Measurements from ENCODE around the gene BICRAL. TPM values are rescaled to one million over a fixed set of nuclear protein-coding genes. Genes with fewer than 3 reads are reported as not detected.
A peak's percentile ranks its signal among the peaks of the same experiment; 100 is the strongest.
"Not testable (repeated sequence)": the region's sequence is repeated elsewhere in the genome, so short reads cannot be mapped to it uniquely, and the experiment has no call there.

BICRAL gene
- total RNA-seq, 3 donors from 2014 or later = 16.7 to 25.2 (median 16.8) TPM

GRCh38 chr6:42774201-42774600, 7.7 kb upstream of the BICRAL start:
- no peak overlapping the region for H3K4me3 ChIP-seq
- H3K9me3 ChIP-seq = no peaks in the 10 kb centered on the region
- TF ChIP-seq POLR2A (IDR thresholded peaks at IDR 0.05) (no peak), POLR2AphosphoS5 (IDR thresholded peaks at IDR 0.05) (no peak), CTCF (IDR thresholded peaks at IDR 0.05) (no peak)
- intact Hi-C loops (cut with DNase I; ENCODE audit: low total_unique reads) = no loop called here
- no peak for DNase-seq (ENCODE audit: low spot score in 2 of 2)
- no peaks in the 10 kb centered on the region for H3K36me3 ChIP-seq
- H3K4me1 ChIP-seq = no peaks in the 10 kb centered on the region
- H3K27ac ChIP-seq = peak overlapping the region; percentile 23 to 59
- no peaks in the 10 kb centered on the region for H3K27me3 ChIP-seq

GRCh38 chr6:42774821-42775487, 6.9 kb upstream of the BICRAL start:
- H3K36me3 ChIP-seq; DNase-seq (ENCODE audit: low spot score in 2 of 2); H3K9me3 ChIP-seq; H3K27me3 ChIP-seq; intact Hi-C loops (cut with DNase I; ENCODE audit: low total_unique reads); H3K4me1 ChIP-seq: not testable (repeated sequence)
- Histone ChIP-seq H3K4me3 (peak overlapping the region in 1 of 3 donors; percentile 5), H3K27ac (peak overlapping the region; percentile 41 to 59)

- no peak for TF ChIP-seq POLR2AphosphoS5 (IDR thresholded peaks at IDR 0.05)
- no peak for TF ChIP-seq CTCF (IDR thresholded peaks at IDR 0.05)
- no peak for TF ChIP-seq POLR2A (IDR thresholded peaks at IDR 0.05)
- Histone ChIP-seq H3K27me3 (no peaks in the 10 kb centered on the region), H3K4me1 (no peaks in the 10 kb centered on the region), H3K27ac (no peak overlapping the region), H3K4me3 (no peak overlapping the region), H3K9me3 (no peaks in the 10 kb centered on the region), H3K36me3 (no peaks in the 10 kb centered on the region)
- intact Hi-C loops (cut with DNase I; ENCODE audit: low total_unique reads) = no loop called here
- DNase-seq (ENCODE audit: low spot score in 2 of 2) = no peak
These were observed 4.6 kb upstream of the BICRAL start for GRCh38 chr6:42777126-42777822.

GRCh38 chr6:42778122-42778521, 3.7 kb upstream of the BICRAL start:
- no peaks in the 10 kb centered on the region for H3K4me1 ChIP-seq

GRCh38 chr6:42779521-42779920, 2.3 kb upstream of the BICRAL start:
- H3K36me3 ChIP-seq = no peaks in the 10 kb centered on the region
- no peak overlapping the region for H3K4me3 ChIP-seq
- no peaks in the 10 kb centered on the region for H3K4me1 ChIP-seq
- H3K27me3 ChIP-seq = no peaks in the 10 kb centered on the region
- intact Hi-C loops (cut with DNase I; ENCODE audit: low total_unique reads) = no loop called here
- H3K27ac ChIP-seq = no peak overlapping the region
- DNase-seq (ENCODE audit: low spot score in 2 of 2) = no peak
- H3K9me3 ChIP-seq = no peaks in the 10 kb centered on the region
- no peak for TF ChIP-seq CTCF (IDR thresholded peaks at IDR 0.05)
- TF ChIP-seq POLR2AphosphoS5 (IDR thresholded peaks at IDR 0.05) = no peak
- no peak for TF ChIP-seq POLR2A (IDR thresholded peaks at IDR 0.05)

More at GRCh38 chr6:42778122-42778521, 3.7 kb upstream of the BICRAL start:
- Histone ChIP-seq H3K27ac (no peak overlapping the region), H3K36me3 (no peaks in the 10 kb centered on the region), H3K4me3 (no peak overlapping the region), H3K27me3 (no peaks in the 10 kb centered on the region), H3K9me3 (no peaks in the 10 kb centered on the region)
- no peak for DNase-seq (ENCODE audit: low spot score in 2 of 2)
- intact Hi-C loops (cut with DNase I; ENCODE audit: low total_unique reads) = no loop called here
- TF ChIP-seq POLR2A (IDR thresholded peaks at IDR 0.05) (no peak), CTCF (IDR thresholded peaks at IDR 0.05) (no peak), POLR2AphosphoS5 (IDR thresholded peaks at IDR 0.05) (no peak)

Measured in breast epithelium (tissue), 4 donors.